A673 (cell line): ENCODE results near the gene CLK4. TPM values are rescaled to one million over a fixed set of nuclear protein-coding genes. Genes with fewer than 3 reads are reported as not detected.

ENCODE experiments used
- BruUV-seq: library from RNA; stranded (reverse); fragments of 400-500 nt; replicated peaks from 2 replicates; lab custom pipeline; 2021; lab: Mats Ljungman, UMichigan
- CTCF ChIA-PET: fragments of 300-600 bp; sonication (Branson Sonifier 250); formaldehyde crosslinking; loops from one replicate; lab custom pipeline; 2022; ENCODE audit warnings: antibody characterized with exemption; lab: Charles Lee
- POLR2A ChIA-PET: fragments of 300-600 bp; sonication (Branson Sonifier 250); formaldehyde crosslinking; loops from one replicate; lab custom pipeline; 2022; ENCODE audit warnings: antibody characterized with exemption; ENCODE audit not compliant: low non-redundant PET; lab: Charles Lee
- DNase-seq: peaks from one replicate; pipeline ENCODE4 v3.0.0-alpha.2; 2015; ENCODE audit warnings: low spot score
- H3K27ac ChIP-seq: fragments of 200-600 bp; sonication (generic); 2 replicates; pipeline ENCODE4 v1.5.1; 2016; ENCODE audit warnings: mixed run types, low read depth, mild to moderate bottlenecking, mixed read lengths, antibody characterized with exemption, low read length; ENCODE audit not compliant: poor library complexity, severe bottlenecking
- H3K27me3 ChIP-seq: fragments of 200-600 bp; sonication (generic); replicated peaks from 2 replicates; pipeline ENCODE4 v1.6.1; 2017; ENCODE audit warnings: mixed run types, low read depth, mild to moderate bottlenecking, mixed read lengths, antibody characterized with exemption, low read length; ENCODE audit not compliant: insufficient read depth, poor library complexity
- H3K36me3 ChIP-seq: fragments of 200-600 bp; sonication (generic); 2 replicates; pipeline ENCODE4 v1.6.1; 2016; ENCODE audit warnings: mixed run types, mild to moderate bottlenecking, mixed read lengths, antibody characterized with exemption, low read length; ENCODE audit not compliant: insufficient read depth, poor library complexity, severe bottlenecking
- H3K4me1 ChIP-seq: fragments of 200-600 bp; sonication (generic); 2 replicates; pipeline ENCODE4 v1.6.1; 2017; ENCODE audit warnings: mixed run types, mild to moderate bottlenecking, mixed read lengths, antibody characterized with exemption, low read length; ENCODE audit not compliant: insufficient read depth, poor library complexity, severe bottlenecking
- H3K4me3 ChIP-seq: fragments of 200-600 bp; sonication (generic); 2 replicates; pipeline ENCODE4 v1.5.1; 2016; ENCODE audit warnings: low read depth, mixed run types, mild to moderate bottlenecking, mixed read lengths, low read length; ENCODE audit not compliant: poor library complexity, severe bottlenecking
- H3K9me3 ChIP-seq: fragments of 200-600 bp; sonication (generic); 2 replicates; pipeline ENCODE4 v1.6.1; 2016; ENCODE audit warnings: mixed run types, low read depth, mild to moderate bottlenecking, mixed read lengths, antibody characterized with exemption, low read length; ENCODE audit not compliant: poor library complexity, severe bottlenecking
- CTCF ChIP-seq: fragments of 300-800, 200-600 bp; sonication (generic); conservative IDR thresholded peaks from 2 replicates; pipeline ENCODE4 v1.5.1; 2017; ENCODE audit warnings: low read depth, mild to moderate bottlenecking, antibody characterized with exemption, low read length, moderate library complexity, mixed read lengths
- EZH2 ChIP-seq: fragments of 200-600 bp; sonication (generic); IDR thresholded peaks from 2 replicates; pipeline ENCODE4 v1.6.1; 2017; ENCODE audit warnings: borderline replicate concordance, low read depth, mild to moderate bottlenecking, mixed read lengths, antibody characterized with exemption, low read length; ENCODE audit not compliant: poor library complexity, severe bottlenecking
- intact Hi-C: fragments of 100-400 bp; cut with micrococcal nuclease; formaldehyde crosslinking; loops from one replicate; pipeline ENCODE4 v1.10.0; 2022; ENCODE audit not compliant: unreplicated experiment
- total RNA-seq: library from RNA; stranded (reverse); gene quantifications from 2 replicates; pipeline ENCODE4 v1.2.3, GENCODE V29; 2021

The CLK4 gene
- total RNA-seq, 1 experiment from 2014 or later, result 24.2 TPM

GRCh38 chr5:178590141-178590923 lies 36.5 kb downstream of the CLK4 start, which contains the start of gene COL23A1:
TSS of gene COL23A1 (minus strand) at chr5:178590393.
- H3K27ac ChIP-seq, result no peak within 1 kb of the TSS
- TF ChIP-seq CTCF (peak; percentile 85), EZH2 (no peak)
- H3K4me3 ChIP-seq, result peak within 1 kb of the TSS; percentile 51
- ChIA-PET POLR2A (no interaction called here), CTCF (interaction anchor here (0.6 to 1.6 kb wide), 7 partner anchors 177 to 931 kb away, joined by 3 to 13 read pairs (median 4); no protein-coding TSS in a partner anchor)
- H3K27me3 ChIP-seq, result no peaks in the 10 kb centered on the region
- peak; percentile 61 for DNase-seq
- H3K4me1 ChIP-seq, result peaks cover 13% of the 10 kb centered on the region
- no peaks in the 10 kb centered on the region for H3K36me3 ChIP-seq
- intact Hi-C loops, result loop anchor here (2.0 kb wide), 1 partner anchor 310 kb away; no protein-coding TSS in a partner anchor
- no TSS peak for BruUV-seq
- H3K9me3 ChIP-seq, result peaks cover 3% of the 10 kb centered on the region

GRCh38 chr5:178589180-178590140 lies 37.4 kb downstream of the CLK4 start:
- ChIA-PET CTCF (interaction anchor here (0.6 to 1.6 kb wide), 7 partner anchors 176 to 932 kb away, joined by 3 to 13 read pairs (median 4); no protein-coding TSS in a partner anchor), POLR2A (no interaction called here)
- DNase-seq, result peak; percentile 41
- peaks cover 13% of the 10 kb centered on the region for H3K4me1 ChIP-seq
- no peaks in the 10 kb centered on the region for H3K27me3 ChIP-seq
- H3K36me3 ChIP-seq, result no peaks in the 10 kb centered on the region
- H3K27ac ChIP-seq, result no peak overlapping the region
- BruUV-seq, result no TSS peak
- TF ChIP-seq EZH2, result no peak
- no peak for TF ChIP-seq CTCF
- no peaks in the 10 kb centered on the region for H3K9me3 ChIP-seq
- H3K4me3 ChIP-seq, result peak overlapping the region; percentile 51
- intact Hi-C loops, result loop anchor here (2.0 kb wide), 1 partner anchor 309 kb away; no protein-coding TSS in a partner anchor

- no TSS peak for BruUV-seq
- no peaks in the 10 kb centered on the region for H3K9me3 ChIP-seq
- intact Hi-C loops, result no loop called here
- no peak for DNase-seq
- ChIA-PET POLR2A (no interaction called here), CTCF (interaction anchor here (1.6 kb wide), 1 partner anchor 308 kb away, joined by 7 read pairs; no protein-coding TSS in a partner anchor)
- H3K4me1 ChIP-seq, result peaks cover 13% of the 10 kb centered on the region
- H3K4me3 ChIP-seq, result no peak overlapping the region
- TF ChIP-seq EZH2 (no peak), CTCF (no peak)
- no peaks in the 10 kb centered on the region for H3K27me3 ChIP-seq
- H3K27ac ChIP-seq, result no peak overlapping the region
- H3K36me3 ChIP-seq, result no peaks in the 10 kb centered on the region
Observed at GRCh38 chr5:178588769-178589168, 38.1 kb downstream of the CLK4 start.
